GM18909 (cell line): ENCODE measurements around the gene CD247.

ENCODE experiments used
- ATAC-seq: cut with Tn5 transposase; IDR thresholded peaks from one replicate; pipeline ENCODE4 v1.9.1; 2021; ENCODE audit warnings: mild to moderate bottlenecking; ENCODE audit not compliant: unreplicated experiment, poor library complexity

The CD247 gene

DNA sequence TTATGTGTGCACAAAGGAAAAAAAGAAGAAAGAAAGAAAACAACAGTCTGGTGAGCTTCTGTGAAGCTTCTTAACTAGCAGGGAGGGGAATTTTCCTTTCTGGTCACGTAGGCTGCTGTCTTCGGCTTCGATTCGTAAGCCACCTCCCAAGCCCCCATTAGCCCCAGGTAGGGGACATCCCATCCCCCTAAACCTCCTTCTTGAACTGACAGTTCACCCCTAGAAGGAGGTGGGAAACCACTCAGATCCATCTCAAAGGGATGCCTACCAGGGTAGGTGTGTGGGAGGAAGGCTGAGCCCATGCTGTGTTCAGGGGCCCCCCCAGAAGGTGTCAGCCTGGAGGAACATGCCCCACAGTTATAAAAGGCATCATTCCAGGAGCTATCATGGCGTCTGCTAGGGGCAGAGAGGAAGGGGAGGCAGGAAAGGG, 25.8 kb downstream of the CD247 start:
- ATAC-seq, result no peak

DNA sequence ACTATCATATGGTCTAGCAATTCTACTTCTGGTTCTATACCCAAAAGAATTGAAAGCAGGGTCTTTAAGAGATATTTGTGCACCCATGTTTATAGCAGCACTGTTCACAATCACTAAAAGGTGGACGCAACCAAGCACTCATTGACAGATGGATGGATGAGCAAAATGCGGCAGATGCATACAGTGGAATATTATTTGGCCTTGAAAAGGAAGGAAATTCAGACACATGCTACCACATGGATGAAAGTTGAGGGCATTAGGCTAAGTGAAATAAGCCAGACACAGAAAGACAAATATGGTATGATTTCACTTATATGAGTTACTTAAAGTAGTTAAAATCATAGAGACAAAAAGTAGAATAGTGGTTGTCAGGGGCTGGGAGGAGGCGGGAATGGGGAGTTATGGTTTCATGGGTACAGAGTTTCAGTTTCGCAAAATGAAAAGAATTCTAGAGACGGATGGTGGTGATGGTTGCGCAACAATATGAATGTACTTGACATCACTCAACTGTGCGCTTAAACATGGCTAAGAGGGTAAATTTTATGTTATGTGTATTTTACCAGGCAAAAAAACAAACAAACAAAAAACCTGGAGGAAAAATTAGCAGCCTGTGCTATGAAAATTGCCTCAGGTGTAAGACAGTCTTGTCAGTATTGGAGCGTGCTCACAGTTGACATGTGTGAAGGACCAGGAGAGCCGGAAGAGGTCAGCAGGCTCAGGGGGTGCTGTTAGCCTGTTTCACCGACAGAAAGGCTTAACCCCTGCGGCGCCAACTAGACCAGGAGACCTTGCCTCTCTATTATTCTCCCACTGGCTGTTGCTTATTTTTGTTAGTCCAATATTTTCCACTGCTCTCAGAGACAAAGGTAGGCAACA, 26.5 kb downstream of the CD247 start:
- ATAC-seq, result no peak

DNA sequence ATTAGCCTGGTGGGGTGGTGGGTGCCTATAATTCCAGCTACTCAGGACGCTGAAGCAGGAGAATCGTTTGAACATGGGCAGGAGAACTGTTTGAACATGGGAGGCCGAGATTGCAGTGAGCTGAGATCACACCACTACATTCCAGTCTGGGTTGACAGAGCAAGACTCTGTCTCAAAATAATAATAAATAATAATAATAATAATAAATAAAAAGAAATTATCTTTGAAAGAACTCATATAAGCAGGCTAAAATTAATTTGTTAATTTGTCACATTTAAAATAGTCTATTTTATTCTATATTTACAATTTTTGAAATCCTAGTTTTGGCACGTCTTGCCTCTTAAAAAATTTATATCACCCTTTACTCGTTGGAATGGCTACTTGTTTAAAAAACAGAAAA, 27.6 kb downstream of the CD247 start:
- ATAC-seq, result no peak

DNA sequence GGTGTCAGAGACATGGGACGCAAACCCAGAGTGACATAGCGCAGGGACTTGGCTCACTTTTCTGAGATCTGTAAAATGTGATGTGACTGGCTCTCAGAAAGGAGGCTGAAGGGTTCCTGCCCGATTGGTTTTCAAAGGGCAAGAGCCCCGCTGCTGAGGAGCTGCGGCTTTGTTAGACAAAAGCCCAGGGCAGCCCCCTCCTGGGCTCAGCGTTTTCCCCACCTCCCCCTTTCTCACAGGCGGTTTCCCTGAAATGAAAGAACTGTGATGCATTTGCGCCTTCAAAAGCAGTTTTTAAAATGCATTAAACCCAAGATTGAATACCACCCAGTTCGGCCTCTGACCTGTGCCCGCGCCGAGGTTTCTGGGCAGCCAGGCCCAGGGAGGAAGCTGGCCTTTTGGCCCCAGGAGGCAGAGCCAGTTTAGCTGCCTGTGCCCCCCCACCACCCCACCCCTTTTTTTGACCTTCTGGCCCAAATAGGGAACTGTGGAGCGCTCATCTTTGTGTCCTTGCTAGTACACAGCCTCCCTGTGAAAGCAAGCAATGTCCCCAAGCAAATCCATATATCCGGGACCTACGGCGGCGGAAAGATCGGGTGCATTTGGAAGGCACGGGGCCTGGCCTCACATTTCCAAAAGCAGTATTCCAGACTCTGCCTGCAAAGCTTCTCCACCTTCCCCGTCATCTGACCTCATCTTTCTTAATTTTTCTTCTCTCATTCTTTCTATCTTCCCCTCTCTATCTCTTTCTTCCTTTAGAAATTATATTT, 28.6 kb downstream of the CD247 start:
- ATAC-seq, result no peak

DNA sequence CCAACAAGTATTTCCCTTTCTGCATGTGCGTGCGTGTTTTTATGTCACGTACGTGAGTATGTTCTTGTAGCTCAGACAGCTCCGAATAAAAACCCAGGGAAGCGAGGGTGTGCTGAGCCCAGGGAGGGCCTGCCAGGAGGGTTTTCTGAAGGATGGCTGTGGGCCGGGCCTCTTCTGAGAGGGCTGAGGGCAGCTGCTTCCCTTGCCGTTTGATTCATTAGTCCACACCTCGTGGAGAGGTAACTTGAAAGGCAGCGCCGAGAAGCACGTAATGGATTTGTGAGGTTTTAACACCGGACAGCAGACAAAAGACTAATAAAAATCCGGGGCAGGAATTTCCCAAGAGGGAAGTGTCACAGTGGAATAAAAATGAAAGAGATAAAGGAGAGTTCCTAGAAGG, 29.5 kb downstream of the CD247 start:
- no peak for ATAC-seq

DNA sequence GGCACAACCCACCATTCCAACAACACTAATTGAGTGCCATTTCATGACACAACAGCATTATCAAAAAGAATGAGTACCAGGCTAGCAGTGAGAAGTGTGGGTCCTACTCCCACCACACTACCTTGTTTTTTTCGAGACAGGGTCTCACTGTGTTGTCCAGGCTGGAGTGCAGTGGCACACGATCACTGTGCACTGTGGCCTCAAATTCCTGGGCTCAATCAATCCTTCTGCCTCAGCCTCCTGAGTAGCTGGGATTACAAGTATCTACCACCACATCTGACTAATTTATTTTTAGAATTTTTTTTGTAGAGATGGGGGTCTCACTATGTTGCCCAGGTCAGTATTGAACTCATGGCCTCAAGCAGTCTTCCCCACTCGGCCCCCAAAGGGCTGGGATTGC, 30.7 kb downstream of the CD247 start:
- ATAC-seq, result no peak

DNA sequence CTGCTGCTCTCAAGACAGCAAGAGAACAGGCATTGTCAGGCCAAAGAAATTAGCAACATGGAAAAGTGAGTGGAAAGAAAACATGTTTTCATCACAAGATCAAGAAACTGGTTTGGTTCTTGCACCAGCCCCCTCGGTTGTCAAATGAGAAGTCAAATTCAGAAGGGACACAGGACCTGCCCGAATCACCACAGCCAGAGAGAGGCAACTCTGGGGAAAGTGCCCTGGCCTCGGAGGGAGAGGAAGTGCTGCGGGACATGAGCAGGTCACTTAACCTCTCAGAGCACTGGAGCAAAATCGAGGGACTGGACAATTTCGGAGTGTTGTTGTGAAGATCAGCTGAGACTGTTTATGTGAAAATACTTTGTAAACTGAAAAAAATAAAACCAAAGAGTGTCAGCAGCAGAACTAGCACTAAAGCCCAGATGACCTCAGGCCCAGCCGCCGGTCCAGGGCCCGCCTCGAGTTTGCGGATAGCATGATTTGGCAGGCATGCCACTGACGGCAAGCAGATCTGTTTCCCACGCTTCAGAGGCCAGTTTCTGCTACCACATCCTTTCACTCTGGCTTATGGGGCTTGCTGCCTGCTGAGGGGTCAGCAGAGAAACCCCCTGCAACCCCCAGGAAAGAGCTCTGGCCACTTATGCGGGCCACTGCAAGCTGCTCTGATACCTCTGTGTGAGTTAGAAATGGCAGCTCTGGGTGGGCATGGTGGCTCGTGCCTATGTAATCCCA, 32.1 kb downstream of the CD247 start:
- no peak for ATAC-seq

DNA sequence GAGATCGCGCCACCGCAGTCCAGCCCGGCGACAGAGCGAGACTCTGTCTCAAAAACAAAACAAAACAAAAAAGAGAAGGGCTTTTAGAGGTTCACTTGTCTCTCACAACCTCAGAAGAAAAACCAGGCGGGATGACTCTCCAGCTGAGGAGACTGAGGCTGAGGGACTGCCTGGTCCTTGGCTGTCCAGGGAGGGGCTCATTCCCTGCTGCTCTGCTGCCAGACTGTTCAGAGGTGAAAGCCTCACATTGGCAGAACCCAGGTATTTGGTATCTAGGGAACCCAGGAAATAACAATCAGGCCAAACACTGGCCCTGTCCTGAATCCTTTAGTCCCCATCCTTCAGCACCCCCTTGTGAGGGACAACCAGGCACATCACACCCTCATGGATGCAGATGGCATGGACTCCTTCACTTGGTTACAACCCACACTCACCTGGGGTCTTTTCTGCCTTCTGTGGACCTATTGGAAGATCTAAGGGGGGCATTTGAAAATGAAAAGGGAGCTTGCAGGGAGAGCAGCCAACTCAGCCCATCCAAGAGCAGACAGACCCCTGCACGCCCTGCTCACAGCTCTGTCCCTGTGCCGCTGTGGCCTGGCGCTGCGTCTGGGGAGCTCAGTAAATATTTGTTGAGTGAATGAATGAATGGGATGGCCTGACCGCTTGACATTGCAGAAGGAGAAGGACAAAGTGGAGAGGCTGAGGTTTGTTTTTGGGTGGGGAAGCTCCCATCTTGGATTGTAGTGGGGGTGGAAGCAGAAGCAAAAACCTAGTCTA, 33.4 kb downstream of the CD247 start:
- no peak for ATAC-seq

DNA sequence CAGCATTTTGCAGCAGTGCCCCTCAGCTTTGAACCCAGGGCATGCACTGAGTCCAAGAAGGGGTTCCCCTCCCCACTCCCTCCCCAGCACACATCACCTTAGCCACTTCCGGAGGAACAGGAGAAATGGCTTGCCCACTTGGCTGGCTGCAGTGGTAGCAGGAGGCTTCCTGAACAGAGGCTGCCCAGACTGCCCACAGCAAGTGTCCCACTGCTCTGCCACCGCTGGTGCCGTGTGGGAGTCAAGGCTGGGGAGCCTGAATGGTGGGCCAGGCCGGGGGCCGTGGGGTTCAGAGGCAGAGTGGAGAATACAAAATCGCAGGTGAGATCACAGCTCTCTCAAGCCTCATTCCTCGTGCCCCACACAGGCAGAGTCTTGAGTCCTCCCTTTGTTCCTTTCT, 34.5 kb downstream of the CD247 start:
- no peak for ATAC-seq

DNA sequence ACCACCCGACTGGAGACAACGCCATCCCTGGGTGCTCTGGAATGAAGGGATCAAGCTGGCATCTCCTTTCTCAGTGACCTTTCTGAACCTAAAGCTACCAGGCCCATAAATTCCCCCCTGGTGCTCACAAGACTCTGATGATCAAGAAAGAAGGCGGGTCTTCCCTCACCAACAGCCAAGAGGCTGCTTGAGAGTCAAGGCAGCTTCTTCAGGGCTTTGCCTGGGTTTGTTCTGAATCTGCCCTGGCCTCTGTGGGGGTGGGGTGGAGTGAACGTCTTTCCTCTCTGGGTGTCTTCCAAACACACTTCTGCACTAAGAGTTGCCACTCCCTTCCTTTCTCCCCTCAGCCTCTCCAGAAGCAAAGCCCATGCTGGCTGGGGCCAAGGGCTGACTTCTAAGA, 36.1 kb downstream of the CD247 start:
- no peak for ATAC-seq

DNA sequence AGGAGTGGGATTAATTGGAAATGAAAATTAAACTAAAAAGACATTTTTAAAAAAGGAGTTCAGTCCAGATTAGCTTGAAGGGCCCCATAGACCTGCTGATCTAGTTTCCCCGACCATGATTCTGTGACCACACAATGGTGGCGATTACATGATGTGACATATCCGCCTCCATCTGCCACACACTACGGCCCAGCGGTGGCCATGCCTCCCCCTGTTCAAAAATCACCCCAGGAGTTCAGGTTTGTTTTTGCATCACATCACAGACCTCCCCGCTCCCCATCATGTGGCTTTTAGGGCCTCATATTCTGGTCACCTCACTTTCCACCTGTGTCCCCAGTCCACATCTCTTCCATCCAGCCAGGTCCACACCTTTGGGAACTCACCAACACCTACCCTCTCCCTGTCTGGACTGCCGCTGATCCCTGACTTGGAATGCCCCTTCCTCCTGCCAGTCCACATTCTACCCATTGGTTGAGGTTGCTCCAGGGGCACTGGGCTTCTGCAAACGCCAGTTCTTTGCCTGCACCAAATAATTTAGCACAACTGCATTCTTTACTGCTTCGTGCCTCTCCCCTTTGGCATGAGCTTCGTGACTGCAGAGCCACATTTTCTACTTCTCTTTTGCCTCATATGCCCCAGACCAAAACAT, 38.9 kb downstream of the CD247 start:
- ATAC-seq, result no peak

DNA sequence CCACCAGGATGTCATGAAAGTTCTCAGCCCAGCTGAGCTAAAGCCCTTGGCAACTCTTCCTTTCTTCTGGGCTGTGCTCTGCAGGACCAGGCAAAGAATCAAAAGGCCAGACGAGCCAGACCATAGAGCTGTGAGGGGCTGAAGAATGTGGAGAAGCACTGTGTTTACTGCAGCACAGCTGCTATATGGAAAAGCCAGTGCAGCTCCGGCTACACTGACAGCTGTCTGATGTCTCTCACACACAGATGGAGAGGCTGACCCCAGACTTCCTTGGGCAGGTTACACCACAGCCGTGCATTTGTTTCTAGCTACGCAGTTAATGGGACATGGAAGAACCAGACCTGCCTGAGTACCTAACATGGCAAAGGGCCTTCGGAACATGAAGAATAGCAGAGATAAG, 40.3 kb downstream of the CD247 start:
- no peak for ATAC-seq

DNA sequence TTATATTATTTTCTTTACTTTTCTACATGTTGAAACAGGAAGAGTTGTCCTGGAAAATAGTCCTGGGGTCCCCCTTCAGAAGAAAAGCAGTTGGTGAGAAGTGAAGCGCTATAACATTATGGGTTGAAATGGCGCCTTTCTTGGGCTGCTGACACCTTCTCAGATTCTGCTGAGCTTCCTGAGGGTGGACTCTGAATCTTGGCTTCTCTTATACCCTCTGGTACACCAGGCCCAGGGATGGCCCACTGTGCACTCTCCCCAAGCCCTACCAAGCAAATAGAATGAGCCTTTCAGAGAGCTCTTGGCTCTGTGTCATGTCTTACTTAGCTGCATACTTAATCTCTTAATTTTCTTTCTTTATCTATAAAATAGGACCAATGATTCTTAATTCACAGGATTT, 42.3 kb downstream of the CD247 start:
- ATAC-seq, result no peak

DNA sequence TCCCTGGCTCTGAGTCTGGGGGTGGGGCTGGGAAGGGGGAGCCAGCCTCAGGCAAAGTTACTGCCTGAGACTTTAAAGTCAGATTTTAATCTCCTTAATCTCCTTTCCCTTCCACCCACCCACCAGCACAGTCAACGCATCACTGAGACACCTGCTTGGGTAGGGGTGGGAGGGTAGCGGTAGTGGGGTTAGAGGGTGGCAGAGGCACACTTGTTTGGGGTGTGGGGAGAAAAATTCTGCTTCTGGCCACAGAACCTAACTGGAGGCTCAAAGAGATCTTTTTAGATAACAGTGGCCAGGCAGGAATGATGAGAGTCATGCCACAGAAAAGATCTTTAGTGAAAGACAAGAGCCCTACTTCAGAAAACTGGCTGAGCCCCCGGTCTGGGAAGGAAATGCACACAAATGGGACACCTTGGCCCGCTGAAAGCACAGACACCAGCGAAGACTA, 44.1 kb downstream of the CD247 start:
- ATAC-seq, result no peak

DNA sequence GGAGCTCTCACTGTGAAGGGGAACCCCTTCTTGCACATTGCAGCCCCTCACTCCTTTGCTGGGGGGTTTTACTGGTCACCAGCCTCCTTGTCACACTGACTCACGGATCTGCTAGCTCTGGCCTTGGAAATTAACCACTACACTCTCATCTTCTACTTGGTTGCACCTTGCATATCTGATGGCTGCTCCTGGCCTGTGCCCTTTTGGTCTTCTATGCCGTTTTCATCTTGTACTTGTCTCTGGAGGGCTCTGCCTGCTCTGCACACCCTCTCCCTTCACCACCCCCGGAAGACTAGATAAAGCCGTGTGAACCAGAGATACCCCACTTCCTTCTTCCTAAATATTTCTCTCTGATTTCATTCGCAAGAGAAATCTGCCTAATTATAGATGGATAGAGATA, 44.6 kb downstream of the CD247 start:
- no peak for ATAC-seq

DNA sequence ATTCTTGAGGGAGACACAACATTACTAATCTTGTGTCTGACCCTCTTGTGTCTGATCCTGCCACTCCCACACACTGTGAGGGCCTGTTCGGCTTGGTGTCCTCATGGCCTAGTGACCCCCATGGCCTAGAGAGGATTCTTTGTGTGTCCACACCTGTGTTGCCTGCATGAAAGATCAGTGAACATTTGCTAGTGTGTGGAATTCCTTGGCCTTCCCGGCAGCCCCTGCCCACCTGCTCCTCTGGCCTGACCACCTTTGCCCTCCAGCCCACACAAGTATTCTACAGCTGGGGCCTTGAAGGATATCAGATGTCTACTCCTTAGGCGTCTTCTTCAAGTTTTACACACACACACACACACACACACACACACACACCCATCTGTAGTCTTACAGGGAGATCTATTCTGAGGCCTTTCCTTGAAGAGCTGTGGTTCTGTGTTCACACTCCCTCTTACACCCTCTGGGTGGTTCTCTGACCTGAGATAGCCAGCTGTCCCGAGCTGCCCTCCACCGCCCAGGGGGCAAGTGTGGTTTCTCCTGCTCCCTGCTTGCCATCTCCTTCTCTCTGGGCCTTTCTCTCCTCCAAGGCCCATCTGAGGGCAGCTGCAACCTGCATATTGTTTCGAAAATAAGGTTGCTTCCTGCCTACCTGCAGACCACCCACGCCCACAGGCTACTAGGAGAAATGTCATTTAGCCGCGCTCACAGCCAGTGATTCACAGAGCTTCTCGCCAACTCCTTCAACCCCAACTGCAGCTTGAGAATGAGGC, 45.4 kb downstream of the CD247 start:
- ATAC-seq, result no peak

DNA sequence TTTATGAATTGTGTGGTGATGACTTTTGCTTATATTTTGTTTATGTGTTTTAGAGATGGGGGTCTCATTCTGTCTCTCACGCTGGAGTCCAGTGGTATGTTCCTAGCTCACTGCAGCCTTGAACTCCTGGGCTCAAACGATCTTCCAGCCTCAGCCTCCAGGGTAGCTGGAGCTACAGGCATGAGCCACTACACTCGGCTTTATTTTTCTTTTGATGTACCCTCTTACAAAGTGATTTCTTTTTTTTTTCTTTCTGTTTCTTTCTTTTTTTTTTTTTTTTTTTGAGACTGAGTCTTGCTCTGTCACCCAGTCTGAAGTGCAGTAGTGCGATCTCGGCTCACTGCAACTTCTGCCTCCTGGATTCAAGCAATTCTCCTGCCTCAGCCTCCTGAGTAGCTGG, 46.8 kb downstream of the CD247 start:
- ATAC-seq, result no peak

DNA sequence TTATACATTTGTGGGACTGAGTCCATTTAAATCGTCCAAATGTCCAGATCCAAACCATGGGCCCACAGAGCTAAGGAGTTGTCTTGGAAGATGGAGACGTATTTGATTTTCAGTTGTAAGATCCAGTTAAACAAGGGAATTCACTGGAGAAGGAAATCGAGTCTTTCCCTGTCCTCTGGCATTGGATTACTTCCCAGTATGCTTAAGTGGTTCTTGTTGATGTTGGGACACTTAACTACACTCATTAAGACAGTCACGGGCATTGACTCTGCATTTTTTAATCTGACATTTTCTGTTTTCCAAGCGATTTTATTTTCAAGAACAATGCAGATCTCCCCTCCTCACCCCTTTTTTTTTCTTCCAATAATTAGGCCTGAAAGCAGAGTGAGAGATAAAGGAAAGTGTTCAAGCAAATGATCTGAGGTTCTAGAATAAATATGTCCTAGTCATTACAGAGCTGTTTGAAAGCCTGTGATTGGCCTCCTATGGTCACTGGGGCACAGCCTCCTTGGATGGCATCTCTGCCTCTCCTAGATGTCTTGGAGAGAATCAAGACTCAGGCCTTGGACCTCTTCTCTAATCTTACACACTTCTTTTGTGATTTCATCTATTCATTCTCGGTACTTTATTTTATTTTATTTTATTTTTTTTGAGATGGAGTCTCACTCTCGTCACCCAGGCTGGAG, 48.9 kb downstream of the CD247 start:
- no peak for ATAC-seq
